Stimulated activated CD4-positive, alpha-beta T cell treated with anti-CD3 and anti-CD28 coated beads, Interleukin-2, amount 100 ng/mL, for 4 hours (primary cell): ENCODE results near the gene ATXN7L3.
"Not testable (repeated sequence)": the region's sequence is repeated elsewhere in the genome, so short reads cannot be mapped to it uniquely, and the experiment has no call there.

ENCODE experiments used
- DNase-seq: peaks from one replicate; pipeline ENCODE4 v3.0.0-alpha.2; 2020; ENCODE audit warnings: low read depth

The ATXN7L3 gene, protein sequence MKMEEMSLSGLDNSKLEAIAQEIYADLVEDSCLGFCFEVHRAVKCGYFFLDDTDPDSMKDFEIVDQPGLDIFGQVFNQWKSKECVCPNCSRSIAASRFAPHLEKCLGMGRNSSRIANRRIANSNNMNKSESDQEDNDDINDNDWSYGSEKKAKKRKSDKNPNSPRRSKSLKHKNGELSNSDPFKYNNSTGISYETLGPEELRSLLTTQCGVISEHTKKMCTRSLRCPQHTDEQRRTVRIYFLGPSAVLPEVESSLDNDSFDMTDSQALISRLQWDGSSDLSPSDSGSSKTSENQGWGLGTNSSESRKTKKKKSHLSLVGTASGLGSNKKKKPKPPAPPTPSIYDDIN

DNA sequence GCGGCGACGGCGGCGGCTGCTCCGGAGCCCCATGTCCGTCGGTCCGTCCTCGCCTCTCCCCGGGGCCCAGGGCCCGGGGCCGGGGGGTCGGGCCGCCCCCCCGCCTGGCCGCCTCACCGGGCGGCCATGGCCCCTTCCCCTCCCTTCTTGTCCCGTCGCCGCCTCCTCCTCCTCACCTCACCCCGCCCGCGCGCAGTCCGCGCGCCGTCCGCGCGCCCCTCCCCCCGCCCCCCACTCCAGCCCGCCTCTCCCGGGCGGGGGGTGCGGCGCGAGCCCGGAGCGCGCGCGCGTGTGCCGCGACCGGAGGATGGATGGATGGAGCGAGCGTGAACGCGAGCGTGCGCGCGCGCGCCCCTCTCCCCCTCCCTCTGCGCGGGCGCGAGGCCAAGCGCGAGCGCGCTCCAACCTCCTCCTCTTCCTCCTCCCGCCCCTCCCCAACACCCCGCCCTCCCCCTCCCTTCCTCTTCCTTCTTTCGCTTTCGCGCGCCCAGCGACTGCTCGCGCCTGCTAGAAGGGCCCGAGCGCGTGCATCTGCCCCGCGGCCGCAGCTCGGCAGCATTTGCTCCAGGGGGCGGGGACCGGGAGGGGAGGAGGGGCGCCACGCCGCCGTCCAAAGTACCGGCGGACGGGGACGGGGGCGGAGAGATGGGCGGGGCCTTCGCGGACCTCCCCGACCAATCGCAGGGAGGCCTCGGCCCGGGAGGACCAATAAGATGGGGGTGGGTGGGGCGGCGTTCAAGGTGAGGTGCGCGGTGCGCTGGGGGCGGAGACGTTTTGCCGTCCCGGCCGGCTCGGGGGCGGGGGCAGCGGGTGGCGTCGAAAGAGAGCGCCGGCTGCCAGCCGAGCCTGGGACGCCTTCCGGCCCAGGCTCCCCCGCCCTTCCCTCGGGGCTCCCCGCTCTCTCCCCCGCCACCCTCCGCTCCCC is at the start of gene ATXN7L3:
ATXN7L3 (minus strand) TSS at position 332 of the 925 bp plus-strand sequence. CDS start 1,814 bp downstream, outside the sequence.
- DNase-seq = peak; percentile 100

DNA sequence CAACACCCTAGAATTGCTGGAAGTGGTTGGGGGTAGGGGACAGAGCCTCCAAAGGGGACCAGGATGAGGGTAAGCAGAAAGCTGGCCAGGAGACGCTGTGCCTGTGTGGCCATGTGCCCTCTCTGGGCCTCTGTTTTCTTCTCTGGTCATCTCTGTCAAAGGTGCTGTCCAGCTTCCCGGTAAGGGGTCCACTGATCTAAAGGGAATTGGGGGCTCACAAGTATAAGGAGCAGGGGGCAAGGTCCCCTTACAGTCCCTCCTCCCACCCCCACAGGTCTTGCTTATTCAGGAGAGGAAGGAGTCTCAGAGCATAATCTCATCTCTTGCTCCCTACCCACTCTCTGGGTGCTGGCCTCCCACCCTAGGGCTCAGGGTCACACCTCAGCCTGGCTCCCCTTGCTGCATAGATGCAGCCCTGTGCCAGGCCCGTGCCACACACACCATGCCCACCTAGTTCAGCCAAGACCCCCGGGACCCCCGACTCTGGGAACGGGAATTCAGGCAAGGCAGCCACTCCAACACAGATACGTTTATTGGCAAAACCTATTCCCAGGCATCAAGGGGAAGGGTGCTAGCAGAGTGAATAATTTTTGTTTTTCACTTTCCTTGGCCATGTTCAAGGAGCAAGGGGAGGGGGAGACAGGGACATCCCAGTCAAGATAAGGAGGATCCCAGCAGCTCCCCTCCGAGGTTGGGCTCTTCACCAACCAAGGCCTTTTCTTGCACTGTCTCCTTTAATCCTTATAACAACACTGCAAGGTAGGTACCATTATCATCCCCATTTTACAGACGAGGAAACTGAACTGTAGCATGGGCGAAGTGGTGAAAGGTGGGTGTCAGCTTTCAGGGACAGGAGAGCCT is 48.4 kb upstream of the ATXN7L3 start:
- DNase-seq = no peak

DNA sequence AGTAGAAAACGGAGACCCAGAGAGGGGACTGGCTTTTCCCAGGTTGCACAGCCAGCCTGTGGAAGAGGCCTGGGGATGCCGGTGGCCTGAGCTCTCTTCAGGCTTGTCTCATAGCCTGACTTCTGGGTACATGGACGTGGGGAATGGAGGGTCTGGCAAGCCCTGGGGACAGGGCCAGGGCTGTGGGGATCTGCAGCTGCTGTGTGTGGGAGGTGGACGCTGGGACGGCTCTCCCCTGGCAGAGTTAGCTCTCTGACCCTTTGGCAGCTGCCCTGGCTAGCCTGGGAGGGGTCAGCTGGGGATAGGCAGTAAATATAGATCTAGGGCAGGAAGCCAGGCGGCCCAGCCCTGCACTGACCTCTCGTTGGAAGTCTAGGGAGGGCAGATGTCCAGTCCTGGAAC is 47.8 kb upstream of the ATXN7L3 start:
- no peak for DNase-seq

DNA sequence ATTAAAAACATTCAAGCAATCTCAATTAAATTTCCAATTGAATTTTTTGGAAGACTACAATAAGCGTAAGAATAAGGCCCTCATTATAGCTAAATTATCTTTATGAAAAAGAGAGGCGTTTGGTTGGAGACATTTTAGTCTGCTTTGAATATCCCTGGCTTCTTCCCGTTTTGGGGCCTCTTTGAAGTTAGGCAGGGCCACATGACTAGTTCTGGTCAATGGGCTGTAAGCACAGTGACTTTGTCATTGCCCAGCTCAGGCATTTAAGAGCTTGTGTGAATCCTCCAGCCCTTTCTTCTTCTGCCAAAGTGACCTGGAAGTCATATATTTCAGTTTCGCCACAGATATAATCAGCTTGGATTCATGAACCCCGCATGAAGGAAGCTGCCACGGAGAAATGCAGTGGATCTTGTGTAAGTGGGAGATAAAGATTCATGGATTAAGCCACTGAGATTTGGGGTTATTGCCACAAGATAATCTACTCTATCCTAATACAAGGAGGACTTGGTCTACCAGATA is 41.5 kb upstream of the ATXN7L3 start:
- DNase-seq = no peak

DNA sequence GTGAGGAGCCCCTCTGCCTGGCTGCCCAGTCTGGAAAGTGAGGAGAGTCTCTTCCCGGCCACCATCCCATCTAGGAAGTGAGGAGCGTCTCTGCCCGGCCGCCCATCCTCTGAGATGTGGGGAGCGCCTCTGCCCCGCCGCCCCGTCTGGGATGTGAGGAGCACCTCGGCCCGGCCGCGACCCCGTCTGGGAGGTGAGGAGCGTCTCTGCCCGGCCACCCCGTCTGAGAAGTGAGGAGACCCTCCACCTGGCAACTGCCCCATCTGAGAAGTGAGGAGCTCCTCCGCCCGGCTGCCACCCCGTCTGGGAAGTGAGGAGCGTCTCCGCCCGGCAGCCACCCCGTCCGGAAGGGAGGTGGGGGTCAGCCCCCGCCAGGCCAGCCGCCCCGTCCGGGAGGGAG is 38.2 kb upstream of the ATXN7L3 start:
- DNase-seq = not testable (repeated sequence)

DNA sequence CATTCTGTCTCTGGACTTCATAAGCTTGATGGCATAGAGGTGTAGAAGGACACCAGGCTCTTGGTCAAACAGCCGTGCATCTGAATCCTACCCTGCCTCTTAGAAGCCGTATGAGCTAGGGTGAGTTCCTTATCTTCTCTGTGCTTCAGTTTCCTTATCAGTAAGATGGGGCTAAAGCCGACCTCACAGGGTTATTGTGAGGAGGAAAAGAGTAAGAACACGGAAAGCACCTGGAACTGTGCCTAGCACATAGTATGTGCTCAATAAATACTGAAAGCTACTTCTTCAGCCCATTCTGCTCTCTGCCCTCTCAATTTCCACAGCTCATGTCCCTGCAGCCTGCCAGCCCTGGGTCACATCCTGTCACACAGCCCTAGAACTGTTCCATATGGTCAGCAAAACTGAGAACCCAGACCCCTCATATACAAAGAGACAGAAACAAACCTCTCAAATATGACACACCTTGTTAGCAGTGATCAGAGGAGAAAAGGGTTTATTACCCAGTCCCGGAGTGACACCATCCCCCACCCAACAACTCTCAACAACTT is 36.8 kb upstream of the ATXN7L3 start:
- DNase-seq = no peak

DNA sequence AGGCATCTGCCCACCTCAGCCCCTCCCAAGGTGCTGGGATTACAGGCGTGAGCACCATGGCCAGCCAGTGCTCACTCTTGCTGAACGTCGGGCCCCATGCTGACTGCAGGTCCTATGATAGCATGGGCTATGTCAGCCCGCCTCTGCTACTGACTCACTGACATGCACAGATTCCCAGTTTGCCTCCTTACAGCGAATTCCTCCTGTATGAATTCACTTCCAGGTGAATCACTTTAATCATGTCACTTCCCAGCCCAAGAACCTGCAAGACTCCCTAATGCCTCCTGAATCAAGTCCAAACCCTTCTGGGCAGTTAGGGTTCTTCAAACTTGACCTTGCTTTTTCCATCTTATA is 35.9 kb upstream of the ATXN7L3 start:
- no peak for DNase-seq

DNA sequence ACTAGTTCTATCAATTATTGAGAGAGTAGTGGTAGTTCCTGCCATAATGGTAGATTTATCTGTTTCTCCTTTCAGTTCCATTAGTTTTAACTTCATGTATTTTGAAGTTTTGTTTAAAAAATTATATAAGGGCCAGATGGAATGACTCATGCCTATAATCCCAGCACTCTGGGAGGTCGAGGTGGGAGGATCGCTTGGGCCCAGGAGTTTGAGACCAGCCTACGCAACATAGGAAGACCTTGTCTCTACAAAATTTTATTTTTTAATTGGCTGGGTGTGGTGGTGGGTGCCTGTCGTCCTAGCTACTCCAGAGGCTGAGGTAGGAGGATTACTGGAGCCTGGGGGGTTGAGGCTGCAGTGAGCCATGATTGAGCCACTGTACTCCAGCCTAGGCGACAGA is 33.9 kb upstream of the ATXN7L3 start:
- DNase-seq = no peak

DNA sequence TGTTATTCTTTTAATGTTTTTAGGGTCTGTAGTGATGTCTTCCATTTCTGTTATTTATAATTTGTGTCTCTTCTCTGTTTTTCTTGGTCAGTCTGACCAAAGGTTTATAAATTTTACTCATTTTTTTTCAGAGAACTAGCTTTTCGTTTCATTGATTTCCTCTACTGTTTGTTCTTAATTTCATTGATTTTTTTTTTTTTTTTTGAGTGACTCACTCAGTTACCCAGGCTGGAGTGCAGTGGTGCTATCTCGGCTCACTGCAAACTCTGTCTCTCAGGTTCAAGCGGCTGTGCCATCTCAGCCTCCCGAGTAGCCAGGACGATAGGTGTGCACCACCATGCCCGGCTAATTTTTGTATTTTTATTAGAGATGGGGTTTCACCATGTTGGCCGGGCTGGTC is 32.4 kb upstream of the ATXN7L3 start:
- no peak for DNase-seq

DNA sequence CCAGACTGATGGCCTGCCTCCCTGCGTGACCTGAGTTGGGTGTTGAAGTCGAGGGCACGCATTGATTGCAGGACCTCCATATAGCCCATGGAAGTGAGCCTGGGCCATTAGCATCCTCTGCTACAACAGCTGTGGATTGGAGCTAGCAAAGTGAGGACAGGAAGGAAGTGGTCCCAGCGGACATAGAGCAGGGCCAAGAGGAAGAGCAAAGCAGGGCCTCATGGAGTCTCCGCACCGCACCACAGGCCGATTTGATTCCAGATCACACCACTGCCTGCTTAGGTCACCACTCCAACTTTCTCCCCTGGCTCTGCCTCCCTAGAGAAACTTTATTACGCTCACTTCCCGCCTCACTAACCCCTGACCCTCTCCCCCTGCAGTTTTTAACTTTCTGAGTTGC is 30.5 kb upstream of the ATXN7L3 start:
- DNase-seq = no peak

DNA sequence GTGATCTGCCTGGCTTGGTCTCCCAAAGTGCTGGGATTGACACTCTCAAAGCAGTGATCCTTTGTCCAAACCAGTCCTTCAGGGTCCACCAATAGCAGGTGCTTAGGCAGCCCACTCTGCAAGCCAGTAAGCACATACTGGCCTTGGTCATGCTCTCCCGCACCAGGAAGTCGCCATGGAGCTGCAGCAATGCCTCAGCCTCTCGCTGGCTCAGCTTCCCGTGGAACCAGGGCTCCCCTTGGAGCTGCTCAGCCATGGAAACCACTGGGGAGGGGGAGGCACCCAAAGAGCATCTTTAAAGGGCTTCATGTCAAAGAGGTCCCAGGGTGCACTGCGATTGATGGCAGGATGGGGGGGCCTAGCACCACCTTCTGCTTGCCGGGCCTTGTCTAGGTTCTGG is 29.4 kb upstream of the ATXN7L3 start:
- no peak for DNase-seq

DNA sequence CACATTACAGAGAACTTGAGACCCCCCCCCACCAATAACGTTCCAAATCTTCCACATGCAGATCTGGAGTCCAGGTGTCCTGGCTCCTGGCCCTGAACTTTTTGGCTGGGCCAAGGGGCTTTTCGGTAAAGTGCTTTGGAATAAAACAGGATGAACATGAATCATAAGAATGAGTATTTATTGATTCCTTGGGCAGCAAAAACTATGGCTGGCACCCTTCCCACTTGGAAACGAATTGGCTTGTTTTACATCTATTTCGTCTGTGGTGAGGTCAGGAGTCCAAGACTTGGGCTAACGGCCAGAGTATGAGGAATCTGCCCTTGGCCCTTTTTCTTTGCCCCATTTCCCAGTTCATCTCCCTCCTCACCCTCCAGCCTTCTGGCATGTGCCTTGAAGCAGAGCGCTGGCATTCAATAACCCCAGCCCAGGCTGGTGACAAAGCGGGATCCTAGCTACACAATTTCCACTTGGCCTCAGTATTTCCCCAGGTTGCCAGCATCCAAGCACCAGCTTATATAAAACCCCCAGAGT is 23.9 kb upstream of the ATXN7L3 start:
- DNase-seq = no peak

DNA sequence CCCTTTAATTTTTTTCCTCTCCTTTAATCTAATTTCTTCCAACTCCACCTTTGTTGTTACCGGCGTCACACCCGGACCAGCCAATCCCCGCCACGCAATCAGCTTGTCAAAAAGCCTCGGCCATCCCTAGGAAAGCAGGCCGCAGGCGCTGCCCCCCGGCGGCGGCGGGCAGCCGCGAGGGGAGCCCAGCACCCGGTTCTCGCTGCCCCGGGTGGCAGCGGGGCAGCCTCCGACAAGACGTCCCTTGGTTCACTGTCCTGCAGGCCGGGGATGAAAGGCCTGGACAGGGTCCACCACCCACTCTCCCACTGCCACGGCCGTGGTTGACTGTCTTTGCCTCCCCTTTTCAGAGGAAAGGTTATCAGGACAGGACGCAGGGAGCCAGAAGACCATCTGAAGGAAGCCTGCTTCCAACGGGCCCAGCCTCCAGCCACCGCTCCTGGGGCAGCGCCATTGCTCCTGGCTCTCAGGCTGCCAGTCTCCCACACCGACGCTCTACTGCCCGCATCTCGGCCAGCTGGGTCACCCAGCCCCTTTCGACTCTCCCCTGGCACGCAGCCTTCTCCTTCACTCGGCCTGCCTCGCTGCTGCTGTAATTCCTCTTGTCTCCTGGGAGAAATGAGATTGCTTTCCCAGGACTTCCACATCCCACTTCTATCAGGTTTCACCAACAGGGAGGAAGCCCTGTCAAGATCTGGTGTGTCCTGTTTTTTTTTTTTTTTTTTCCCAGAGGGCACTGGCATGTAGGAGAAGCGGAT is 22.6 kb upstream of the ATXN7L3 start:
- no peak for DNase-seq

DNA sequence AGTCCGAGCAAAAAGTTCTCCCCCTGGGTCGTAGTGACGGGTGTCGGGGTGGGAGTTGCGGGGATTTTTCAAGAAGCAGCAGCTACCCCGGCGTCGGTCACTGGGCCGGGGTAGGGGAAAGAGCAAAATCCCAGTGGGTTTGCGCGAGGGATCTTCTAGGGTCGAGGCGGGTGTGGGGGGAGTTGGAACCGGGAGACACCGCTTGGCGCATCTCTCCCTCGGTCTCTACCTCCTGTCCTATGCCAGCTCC is 22.1 kb upstream of the ATXN7L3 start:
- DNase-seq = no peak

DNA sequence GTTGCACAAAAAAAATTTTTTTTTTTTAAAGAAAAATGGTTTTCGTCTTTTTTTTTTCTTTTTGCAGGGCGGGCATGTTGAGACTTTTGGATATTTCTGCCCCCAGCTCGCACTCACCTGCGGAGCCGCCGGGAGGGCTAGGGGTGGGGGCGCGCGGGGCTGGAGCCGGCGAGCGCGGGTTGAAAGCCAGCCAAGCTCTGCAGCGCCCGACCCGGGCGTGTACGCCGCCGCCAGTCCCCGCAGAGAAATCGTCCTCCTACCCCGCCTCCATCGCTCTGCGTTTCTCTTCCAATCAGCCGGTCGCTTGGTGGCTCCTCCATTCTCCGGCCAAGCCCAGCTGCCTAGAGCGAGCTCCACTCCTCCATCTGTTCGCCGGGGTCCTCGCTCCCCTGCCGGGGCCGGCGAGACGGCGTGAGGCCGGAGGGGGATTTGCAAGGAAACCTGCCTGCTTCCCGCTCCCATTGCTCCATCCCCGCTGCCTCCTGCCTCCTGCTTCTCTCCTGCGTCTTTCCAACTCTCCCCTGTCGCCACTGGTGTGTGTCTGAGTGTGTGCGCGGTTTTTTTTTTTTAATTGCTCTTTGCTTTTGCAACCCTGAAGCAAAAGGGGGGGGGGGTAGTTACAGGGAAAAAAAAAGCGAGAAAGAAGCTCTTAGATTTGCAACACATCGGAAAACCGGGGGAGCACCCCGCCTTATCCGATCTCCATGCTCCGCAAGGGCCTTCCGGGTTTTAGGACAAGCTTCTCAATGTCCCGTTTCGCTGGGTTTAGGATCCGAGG is 21.6 kb upstream of the ATXN7L3 start:
- DNase-seq = no peak

DNA sequence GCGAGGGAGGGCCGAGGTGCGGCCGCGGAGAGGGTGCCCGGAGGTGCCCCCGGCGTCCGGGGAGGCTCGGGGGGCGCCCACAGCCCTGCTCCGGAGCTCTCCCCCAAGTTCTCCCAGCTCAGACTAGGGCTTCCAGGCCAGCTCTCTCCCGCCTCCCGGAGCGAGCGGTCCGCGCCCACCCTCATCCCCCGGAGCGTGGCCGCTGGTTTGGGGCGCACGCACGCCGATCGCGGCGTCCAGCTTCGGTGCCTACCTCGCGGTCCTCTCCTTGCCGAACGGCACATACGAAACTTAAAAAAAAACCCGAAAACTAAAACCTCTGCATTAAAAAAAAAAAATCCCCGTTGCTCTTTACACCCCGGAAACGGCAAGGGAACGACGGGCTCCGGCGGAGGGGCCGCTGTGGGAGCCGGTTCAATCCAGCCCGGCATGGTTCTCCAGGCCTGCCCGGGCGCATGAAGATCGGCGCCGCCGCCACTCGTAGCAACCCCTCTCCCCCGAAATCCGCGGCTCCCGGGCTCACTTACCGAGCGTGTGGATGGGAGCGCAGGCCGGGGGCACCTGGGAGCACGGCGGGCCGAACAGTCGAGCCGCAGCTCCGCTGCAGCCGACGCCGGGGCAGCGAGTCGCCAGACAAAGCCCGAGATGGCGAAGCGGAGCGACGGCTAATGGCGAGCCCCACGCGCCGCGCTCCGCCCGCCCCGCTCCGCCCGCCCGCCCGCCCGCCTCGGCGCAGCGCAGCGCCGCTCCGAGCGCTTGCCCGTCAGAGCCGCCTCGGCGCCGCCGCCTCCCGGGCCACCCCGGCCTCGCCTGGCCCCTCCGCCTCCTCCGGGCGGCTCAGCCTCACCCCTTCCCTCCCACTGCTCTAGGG is 20.8 kb upstream of the ATXN7L3 start:
- no peak for DNase-seq

DNA sequence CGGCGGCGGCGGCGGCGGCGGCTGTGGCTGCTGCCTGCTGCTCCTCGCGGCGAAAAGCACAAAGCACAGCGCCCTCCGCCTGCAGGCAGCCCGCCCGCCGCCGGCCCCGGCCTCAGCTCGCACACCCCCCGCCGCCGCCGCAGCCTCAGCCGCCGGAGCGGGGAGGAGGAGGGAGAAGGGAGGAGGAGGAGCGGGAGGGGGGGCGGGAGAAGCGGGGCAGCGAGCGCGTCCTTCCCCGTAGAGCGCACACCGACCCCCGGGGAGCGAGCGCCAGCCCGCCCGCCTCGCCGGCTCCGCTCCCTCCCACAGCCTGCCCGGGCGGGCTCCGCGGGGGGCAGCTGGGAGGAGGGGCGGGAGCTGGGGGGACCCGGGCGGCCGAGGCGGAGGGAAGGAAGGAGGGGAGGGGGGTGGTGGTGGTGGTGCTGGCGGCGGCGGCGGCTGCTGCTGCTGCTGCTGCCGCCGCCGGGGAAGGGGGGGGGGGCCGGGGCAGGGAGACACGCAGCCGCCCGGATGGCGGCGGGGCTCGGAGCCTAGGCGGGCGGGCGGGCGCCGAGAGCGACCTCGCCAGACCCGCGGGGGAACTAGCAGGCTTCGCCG is 20.0 kb upstream of the ATXN7L3 start, which contains the start of gene UBTF:
UBTF (minus strand) TSS at position 60 of the 597 bp plus-strand sequence. CDS start 1,446 bp downstream, outside the sequence.
- DNase-seq = peak; percentile 61

DNA sequence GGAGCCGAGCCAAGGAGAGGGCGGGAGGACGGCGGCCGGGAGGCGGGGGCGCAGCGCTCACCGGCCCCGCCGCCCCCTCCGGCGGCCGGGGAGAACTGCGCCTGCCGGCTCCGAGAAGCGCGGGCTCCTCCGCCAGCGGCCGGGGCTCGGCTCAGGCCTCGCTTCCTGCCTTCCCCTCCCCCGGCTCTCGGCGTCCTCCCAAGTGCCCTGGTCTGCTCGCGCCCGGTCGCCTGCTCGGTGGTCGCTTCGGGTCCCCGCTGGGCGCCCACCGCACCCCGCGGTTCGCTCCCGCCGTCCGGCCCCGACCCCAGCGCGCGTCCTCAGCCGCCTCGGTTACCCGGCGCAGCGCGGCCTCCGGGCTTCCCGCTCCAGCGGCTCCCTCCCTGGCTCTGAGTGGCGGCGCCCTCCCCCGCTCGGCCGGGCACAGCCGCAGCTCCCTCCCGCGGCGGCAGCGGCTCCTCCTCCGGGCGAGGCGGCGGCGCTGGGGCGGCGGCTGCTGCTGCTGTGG is 19.5 kb upstream of the ATXN7L3 start:
- peak; percentile 49 for DNase-seq
